Sigmoid colon (tissue), 4 donors: ENCODE results near the gene KRT20.

Source experiments
- EP300 ChIP-seq, 4 donors: sonication (generic); formaldehyde crosslinking; IDR thresholded peaks; one replicate each; pipeline ENCODE4 v1.6.1; 2017; ENCODE audit warnings: antibody characterized with exemption in 4 of 4
- TF ChIP-seq, protein P1 (sequence below), 4 experiments: fragments of 450-650 bp in 3 of 4; fragments of 200-600 bp in 1 of 4; IDR thresholded peaks; one replicate each; pipeline ENCODE4 v1.5.1; 2016 to 2019; ENCODE audit warnings: antibody characterized with exemption in 4 of 4, mild to moderate bottlenecking in 3 of 4, moderate library complexity in 2 of 4

DNA sequence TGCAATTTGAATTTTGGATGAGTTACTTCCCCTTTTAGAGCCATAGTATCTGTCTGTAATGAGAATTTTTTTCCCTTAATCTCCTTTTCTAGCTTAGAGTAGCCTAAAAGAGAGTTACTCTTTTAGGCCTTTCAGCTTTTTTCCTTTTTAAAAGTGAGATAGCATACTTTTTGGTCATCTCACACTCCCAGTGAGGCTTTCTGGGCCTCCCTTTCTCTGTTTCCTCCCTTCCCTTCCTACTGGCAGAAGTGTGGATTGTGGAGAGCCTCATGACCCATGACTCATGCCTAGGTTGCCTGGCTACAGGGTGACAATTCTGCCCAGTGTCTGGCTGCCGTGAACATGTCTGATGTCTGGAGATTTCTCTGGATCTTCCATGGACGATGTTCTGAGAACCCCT lies 37.2 kb upstream of the KRT20 start:
- TF ChIP-seq, protein P1, sequence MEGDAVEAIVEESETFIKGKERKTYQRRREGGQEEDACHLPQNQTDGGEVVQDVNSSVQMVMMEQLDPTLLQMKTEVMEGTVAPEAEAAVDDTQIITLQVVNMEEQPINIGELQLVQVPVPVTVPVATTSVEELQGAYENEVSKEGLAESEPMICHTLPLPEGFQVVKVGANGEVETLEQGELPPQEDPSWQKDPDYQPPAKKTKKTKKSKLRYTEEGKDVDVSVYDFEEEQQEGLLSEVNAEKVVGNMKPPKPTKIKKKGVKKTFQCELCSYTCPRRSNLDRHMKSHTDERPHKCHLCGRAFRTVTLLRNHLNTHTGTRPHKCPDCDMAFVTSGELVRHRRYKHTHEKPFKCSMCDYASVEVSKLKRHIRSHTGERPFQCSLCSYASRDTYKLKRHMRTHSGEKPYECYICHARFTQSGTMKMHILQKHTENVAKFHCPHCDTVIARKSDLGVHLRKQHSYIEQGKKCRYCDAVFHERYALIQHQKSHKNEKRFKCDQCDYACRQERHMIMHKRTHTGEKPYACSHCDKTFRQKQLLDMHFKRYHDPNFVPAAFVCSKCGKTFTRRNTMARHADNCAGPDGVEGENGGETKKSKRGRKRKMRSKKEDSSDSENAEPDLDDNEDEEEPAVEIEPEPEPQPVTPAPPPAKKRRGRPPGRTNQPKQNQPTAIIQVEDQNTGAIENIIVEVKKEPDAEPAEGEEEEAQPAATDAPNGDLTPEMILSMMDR (IDR thresholded peaks at IDR 0.05): no peak
- TF ChIP-seq EP300 (IDR thresholded peaks at IDR 0.05): no peak
